ENCODE measurements around the gene RAB6B.

Gene RAB6B

DNA sequence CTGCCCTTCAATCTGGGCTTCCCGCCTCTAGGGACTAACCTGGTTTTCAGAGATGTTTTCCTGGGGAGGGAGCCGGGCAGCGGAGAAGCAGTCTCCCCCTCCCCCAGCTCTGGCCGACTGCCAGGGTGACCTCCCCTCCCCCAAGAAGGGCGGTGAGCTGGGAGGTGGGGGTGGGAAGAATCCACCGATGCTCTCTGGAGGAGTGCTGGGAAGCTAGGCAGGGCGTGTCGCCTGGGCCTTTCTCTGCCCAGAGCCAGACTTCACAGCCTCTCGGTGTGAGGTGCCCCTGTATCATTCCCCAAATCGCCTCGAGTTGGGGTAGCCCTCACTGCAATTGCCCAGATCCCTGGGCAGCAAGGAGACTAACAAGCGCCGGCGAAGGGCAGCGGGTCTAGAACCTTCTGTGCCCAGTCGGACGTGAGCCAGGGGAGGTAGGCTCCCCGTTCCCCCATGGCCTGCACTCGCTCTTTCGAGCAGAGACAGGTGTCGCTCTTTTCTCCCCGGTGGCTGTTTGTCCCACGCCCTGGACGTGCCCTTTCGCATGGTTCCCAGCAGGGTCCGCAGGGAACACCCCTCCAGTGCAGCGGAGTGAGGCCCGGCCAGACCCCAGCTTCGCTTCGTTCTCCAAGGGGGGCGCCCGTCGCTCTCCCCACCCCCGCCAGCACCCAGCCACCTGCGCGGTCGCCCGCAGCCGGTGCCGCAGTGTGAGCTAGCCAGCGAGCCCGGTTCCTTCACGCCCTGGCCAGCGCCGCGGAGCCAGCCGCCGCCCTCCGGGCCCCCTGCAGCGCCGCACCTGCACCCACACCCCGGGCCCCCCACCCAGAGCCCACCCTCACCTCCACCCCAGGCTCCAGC, 1.1 kb downstream of the RAB6B start:
- no peak for DNase-seq (ENCODE audit: low read depth in 2 of 2)

DNA sequence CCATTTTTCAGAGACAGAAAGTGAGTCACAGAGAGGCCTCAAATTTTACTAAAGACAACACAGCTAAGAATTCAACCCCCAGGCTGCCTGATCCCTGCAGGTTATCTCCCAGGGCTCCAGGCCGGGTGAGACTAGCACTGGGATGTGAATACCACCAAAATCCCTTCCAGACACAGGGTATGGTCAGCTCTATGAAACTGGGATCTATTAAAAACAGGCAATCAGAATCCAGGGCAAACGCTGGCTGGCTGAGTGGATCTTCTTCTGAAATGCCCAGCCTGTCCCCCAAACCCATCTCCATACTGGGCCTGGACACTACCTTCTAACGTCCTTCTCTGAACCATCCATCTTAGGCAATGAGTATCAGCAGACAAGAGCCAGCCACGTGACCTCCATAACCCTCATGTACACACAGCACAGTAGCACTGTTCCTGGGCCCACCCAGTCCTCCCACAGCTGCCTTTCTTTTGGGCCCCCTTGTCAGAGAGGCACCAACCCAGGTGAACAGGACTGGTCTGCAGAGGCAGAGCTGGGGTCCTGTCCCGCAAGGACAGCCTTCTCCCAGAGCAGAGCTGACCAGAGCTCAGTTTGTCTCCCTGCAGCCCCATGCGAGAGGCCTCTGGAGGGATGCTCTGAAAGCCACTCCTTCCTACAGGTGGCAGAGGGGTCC, 1.9 kb downstream of the RAB6B start:
- no peak for DNase-seq (ENCODE audit: low read depth in 2 of 2)

DNA sequence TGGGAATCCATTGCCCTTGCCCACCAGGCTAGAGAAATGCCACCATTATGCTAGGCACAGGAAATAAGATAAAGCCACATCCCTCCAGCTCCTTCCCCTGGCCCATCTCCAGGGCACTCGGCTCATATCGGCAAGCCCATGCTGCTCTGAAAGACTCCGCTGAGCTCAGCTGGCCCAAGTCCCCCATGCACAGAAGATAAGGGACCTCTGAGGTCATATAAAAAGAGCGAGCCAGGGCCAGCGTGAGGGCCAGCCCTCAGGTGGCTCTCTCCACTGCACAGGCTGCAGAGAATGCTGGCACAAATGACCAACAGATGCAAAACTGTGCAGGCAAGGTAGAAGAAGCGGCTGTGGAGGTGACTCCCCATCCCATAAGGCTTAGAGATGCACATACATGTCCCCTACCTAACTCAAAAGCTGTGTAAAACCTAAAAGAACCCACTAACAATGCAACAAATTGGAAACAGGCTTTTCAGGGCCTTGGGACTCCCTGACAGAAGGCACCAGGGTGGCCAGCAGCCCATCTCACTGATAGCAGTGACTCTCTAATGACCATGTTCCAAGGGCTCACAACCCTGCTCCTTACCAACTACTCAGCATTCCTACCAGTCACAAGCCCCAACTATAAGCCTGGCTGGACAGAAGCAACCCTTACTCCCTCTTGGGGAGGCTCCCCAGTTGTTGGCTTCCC, 3.0 kb downstream of the RAB6B start:
- no peak for DNase-seq (ENCODE audit: low read depth in 2 of 2)

DNA sequence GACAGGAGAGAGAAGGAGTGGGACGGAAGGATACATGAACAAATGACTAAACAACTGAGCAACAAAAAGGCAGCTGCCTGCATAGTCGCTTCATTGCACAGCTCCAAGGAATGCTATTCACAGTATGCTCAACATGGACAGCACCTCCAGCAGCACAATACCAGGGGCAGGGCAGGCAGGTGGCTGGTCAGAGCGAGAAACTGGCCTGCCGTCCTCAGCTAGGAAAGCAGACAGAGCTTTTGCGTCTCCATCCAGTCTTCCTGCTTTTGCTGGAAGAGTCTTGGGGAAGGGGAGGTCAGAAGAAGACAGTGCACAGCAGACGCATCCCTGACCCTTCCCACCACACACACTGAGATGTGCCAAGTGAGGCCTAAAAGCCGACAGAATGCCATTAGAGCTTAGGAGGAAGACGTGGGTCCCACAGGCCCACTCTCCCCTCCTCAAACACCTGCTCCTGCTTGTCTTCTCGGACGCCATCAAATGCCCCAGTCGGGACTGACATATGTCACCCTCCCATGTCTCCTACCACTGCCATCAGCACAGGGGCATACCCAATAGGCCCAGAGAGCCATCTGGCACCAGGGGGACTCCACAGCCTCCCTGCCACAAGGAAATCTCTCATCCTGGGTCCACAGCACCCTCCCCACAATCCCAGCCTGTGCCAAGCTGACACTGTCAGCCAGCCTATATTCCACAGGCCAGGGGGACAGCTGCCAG, 3.9 kb downstream of the RAB6B start:
- DNase-seq (ENCODE audit: low read depth in 2 of 2) = no peak

DNA sequence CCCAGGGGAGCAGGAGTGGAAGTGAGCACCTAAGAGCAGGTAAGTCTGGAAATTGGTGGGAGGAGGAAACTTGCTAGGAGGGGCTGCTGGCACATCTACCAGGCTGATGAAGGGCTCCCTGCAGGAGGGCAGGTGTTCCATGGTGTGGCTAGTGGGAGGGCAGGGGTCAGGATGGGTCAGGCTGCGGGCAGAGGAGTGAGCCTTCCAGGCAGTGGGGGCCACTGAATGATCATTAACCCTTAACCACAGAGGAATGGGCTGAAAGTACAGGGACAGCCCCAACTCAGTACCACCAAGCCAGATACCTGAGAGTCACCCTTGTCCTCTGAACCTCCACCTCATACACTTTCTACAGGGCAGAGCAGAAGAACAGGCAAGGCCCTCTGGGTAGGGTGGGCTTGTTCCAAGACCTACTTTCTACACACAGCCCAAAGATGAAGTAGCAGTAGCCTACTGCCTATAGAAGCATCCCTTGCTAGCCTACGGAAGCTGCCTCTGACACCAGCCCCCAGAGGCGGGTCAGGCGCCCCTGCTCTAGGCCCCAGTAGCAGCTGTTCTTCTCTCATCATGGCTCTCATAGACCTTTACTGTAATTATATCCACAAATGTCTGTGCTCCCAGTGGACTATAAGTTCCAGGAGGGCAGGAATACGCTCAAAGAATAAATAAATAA, 4.6 kb downstream of the RAB6B start:
- DNase-seq (ENCODE audit: low read depth in 2 of 2) = no peak

DNA sequence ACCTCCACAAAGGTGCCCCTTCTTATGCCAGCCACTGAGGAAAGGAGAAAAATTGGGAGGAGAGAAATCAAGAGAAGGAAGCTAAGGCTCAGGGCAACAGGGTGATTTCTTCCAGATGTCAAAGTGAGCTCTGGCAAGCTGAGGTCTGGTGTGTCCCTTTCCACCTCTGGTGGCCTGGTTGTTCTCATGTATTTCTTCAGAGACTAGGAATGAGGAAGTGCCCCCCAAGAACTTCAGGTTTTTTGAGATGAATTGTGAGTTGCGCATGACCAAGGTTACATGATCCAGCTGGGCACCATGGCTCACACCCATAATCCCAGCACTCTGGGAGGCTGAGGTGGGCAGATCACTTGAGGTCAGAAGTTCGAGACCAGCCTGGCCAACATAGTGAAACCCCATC, 5.6 kb downstream of the RAB6B start:
- no peak for DNase-seq (ENCODE audit: low read depth in 2 of 2)

DNA sequence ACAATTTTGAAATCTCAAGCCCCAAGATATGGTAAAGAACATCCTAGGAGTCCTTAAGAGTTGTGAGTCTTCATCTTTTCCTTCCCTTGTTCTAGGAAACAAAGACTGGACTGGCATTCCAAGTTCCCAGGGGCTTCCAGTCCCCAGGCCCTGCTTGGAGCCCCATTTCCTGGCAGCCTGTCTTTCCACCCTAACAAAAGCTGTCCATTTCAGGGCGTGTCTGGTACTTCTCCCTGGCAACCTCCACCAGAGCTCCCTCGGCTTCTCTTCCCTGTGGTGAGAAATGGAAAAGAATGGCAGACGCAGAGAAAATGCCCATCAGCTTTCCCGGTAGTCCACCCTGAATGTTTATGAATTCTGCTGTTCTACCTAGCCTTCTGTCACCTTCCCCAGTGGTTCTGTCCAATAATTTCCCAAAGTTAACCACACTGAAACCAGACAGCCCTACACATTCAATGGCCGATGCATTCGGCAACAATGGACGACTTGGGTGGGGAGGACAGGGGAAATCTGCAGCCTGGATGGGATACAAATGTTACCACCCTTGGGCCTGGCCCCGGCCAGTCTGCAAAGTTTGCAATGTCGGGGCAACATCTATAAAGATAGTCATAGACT, 6.8 kb downstream of the RAB6B start:
- no peak for DNase-seq (ENCODE audit: low read depth in 2 of 2)

DNA sequence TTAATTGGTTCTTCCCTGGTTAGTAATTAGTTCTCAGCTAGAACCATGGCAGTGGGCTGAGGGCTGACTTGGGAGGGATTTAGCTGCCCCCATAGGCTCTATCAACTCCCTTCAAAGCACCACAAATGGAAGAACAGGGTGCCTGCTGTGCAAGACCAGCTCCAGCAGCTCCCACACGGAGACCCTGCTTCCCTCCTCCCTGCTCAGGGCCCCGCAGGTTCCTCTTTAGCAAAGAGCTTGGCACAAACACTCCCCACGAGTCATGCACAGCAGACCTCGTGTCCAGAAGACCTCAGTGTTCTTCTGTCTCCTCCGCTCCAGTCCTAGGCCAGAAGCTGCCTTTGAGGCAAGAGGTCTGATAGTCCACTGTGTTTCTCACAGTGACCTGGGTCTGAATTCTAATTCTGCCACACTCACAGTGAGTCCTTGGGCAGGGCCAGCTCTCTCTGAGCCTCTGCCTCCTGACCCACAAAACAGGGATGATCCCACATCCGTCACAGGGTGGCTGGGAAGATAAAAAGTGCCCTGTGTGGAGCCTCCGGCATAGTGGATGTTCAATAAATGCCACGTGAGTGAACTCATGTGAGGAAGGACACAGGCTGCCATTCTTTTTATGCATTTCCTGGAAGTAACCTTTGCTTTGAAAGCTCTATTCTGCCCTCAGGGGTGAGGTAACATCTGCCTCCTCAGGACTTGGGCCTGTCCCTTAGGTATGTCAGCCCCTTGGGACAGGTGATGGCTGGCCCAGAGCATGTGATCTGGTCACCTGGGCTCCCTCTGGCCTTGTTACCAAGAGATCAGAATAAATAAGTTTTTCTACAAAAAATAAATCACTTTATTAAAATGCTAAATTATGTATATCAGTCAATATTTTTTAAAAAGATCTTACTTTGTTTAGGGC, 7.6 kb downstream of the RAB6B start:
- no peak for DNase-seq (ENCODE audit: low read depth in 2 of 2)

DNA sequence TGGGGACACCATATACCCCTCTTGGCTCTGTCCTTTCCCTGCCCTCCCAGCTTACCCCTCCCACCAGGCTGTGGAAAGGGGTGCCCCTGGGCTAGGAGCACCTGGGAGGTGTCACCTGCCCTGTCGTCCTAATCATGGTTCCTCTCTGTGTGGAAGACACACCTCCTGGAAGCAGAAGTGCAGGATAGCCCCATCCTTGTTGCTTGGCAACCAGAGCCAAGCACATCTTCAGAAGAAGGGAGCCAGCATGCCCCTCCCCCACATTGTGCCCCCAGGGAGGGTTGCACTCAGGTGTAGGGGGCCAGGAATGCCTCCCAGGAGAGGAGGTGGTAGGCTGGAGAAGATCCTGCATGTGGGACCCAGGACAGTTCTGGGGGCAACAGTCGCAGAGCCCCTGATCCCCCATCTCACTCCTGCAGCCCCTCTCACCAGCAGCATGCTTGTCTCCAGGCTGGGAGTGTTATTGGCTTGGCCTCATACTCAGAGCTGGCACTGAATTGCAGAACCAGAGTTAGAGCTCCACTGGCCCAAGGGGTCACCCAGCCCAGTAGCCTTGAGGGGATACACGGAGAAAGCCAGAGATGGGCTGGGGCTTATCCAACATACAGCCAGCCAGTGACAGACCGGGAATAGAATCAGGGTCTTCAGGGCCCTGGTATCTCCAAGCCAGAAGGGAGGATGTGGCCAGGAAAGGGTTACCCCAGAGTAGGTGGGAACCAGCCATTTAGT, 8.4 kb downstream of the RAB6B start:
- no peak for DNase-seq (ENCODE audit: low read depth in 2 of 2)

DNA sequence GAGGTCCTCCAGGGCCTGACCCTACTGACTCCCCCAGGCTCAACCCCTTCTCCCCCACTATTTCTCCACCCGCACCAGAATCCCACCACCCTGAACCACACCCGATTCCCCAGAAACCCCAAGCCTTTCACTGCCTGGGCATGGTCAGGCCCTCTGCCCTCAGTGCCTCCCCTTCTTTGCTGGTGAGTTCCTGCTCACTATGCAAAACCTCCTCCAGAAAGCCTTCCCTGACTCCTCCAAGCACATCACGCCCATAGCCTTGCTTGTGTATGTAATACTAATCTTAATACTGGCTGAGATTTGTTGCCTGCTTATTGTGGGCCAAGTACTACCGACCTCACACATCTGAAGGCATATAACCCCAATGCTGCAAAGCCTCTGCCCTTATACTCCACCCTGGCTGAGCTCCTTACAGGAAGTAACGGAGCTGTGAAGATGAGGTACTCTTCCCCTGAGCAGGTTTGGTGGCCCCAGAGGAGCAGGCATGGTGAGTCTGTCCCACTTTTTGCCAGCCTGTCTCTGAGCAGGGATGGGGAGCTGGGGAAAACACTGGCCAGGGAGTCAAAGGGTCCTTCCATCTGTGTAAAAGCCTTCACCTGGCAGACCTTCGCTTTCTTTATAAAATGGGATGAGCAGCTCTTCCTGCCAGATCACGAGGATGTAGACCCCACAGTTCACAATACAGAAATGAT, 9.5 kb downstream of the RAB6B start:
- no peak for DNase-seq (ENCODE audit: low read depth in 2 of 2)

DNA sequence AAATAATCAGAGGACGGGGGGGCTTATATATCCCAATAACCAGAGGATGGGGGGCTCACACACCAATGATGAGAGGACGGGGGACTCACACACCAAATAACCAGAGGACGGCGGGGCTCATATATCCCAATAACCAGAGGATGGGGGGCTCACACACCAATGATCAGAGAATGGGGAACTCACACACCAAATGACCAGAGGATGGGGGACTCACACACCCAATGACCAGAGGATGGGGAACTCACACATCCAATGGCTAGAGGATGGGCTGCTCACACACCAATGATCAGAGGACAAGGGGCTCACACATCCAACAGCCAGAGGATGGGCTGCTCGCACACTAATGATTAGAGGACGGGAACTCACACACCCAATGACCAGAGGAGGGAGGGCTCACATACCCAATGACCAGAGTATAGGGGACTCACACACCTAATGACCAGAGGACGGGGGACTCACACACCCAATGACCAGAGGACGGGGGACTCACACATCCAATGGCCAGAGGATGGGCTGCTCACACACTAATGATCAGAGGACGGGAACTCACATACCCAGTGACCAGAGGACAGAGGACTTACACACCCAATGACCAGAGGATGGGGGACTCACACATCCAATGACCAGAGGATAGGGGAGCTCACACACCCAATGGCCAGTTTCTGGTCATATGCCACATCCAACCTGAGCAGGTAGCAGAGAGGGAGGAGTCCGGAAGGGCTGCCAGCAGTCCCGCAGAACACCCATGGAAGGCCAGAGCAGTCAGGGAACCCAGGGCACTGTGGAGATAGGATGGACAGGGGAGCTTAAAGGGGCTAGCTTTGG, 10.6 kb downstream of the RAB6B start:
- no peak for DNase-seq (ENCODE audit: low read depth in 2 of 2)

DNA sequence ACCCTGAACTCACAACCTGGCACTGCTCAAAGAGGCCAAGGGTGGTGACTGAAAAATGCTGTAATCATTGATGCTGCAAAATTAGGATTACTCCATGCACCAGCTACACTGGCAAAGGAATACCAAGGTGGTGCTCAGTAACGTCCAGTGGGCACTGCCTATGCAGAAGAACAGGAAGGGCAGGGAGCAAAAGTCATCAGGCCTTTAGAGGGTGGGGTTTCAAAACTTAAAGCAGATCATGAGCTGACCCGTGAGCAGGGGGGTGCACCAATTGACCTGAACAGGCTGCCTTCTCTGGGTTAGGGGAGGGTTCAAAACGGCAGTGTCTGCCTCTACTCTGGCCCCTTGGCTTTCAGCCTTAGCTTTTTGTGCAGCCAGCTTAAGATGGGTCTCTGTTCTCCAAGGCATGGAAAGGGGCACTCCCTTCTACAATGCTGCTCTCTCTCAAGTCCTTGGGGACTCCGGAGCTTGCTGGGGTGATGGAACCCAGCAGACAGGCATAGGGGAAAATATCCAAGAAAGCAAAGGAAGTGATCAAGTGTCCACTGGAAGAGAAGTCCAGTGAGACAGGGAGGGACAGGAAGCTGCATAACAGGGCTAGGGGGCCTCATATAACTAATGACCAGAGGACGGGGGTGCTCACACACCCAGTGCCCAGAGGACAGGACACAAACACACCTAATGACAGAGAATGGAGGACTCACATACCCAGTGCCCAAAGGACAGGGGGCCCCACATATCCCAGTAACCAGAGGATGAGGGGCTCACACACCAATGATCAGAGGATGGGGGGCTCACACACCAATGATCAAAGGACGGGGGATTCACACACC, 11.4 kb downstream of the RAB6B start:
- no peak for DNase-seq (ENCODE audit: low read depth in 2 of 2)

DNA sequence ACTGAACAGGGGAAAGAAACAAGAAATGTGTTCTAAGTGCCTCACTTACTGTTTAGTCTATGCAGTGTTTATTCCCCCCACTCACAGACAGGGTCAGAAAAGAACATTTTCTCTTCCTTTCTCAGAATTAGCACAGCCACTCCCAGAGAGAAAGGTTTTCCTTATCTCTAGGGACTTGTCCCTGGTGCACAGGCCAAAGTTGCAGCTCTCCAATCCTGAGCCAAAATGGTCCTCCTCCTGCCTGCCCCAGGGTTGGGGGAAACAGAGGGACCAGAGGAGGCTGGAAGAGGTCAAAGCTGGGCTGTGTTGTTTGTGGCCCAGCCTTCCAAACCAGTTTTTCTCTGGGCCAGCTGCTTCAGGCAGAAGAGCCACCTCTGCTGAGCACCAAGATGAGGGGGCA, 12.0 kb downstream of the RAB6B start:
- no peak for DNase-seq (ENCODE audit: low read depth in 2 of 2)

DNA sequence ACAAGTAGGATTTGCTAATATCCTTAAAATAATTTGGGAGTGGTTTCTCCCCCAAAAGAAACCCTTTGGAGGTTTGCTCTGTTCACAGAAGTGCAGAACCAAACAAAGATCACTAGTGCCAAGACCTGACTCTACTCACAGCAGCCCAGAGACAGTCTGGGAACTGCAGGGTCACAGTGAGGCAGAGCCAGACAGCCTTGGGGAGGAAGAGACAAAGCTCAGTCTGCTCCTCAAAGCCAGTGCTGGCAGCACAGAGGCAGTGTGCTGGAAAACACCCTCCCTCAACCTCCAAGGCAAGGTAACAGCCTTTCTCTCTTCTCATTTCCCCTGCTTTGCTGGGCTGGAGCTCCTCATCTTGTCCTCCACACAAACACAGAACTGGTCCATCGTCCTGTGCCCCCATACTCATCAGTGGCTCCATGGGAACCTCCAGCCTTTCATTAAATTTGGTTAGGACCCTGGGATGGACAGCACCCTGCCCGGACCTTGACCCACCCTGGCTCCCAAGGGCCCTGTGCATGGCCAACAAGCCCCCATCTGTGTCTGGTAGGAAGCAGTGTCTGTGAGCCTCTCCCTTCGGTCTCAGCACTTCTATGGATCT, 12.6 kb downstream of the RAB6B start:
- DNase-seq (ENCODE audit: low read depth in 2 of 2) = no peak

DNA sequence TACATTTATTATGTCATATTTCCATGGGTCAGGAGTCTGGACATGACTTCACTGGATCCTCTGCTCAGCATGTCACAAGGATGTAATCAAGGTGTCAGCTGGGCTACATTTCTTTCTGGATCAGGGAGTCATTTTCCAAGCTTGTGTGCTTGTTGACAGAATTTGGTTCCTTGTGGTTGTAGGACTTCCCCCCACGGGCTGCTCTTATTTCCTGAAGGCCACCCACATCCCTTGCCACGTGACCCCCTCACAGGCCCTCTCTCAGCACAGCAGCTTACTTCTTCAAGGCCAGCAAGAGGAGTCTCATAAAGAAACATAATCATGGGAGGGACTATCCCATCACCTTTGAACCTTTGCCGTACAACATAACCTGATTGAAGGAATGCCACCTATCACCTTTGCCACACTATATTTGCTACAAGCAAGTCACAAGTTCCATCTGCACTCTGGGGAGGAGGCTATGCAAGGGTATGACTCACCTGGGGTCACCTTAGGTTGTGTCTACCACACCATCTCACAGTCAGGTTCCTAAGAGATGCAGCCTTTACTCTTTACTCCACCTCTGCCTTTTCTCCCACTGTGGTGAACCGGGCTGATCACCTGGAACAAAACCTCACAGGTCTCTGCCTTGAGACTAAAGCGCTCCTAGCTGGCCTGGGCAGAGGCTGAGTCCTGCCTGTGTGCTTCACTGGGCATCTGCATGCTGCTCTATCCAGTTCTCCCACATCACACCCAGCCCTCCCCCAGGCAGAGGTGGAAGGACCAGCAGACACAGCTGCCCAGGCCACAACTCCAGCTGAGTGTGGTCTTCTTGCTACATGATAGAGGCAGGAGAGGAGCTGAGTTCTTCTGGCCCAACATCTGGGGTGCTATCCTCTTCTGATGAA, 13.5 kb downstream of the RAB6B start:
- DNase-seq (ENCODE audit: low read depth in 2 of 2) = no peak

DNA sequence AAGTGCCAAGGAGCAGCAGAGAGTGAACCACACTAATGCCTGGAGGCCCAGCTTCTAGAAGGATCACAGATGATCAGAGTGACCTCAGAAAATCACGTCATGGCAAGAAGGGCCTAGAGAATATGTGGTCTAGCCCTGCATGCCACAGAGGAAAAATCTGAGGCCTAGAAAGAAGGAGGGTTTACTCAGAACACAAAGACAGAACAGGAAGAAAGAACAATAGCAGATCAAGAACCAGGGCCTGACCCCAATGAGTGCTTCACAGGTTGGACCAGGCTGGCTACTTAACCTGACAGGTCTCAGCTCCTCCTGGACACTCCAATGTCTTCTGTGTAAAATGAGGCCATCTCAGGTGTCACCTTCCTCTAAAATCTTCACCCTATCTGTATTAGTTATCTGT, 14.2 kb downstream of the RAB6B start:
- no peak for DNase-seq (ENCODE audit: low read depth in 2 of 2)
